ENCODE data around the gene DDRGK1. TPM values are rescaled to one million over a fixed set of nuclear protein-coding genes. Genes with fewer than 3 reads are reported as not detected.

Gene DDRGK1
- polyA plus RNA-seq, 3 donors = 44.0 to 60.2 (median 57.1) TPM

GRCh38 chr20:3172933-3173609 is 31.4 kb downstream of the DDRGK1 start, which contains the start of gene LZTS3:
TSS of gene LZTS3 (minus strand) at chr20:3173549. CDS start at chr20:3167163, 6,386 bp downstream.
- peak in 6 of 11 donors; percentile 39 to 70 (median 57) for DNase-seq (ENCODE audit: extremely low read depth in 1 of 11, low read depth in 9 of 11, low spot score in 4 of 11)

- no peak for DNase-seq (ENCODE audit: extremely low read depth in 1 of 11, low read depth in 9 of 11, low spot score in 4 of 11)
These were observed 32.2 kb downstream of the DDRGK1 start for GRCh38 chr20:3172126-3172932.

DNA sequence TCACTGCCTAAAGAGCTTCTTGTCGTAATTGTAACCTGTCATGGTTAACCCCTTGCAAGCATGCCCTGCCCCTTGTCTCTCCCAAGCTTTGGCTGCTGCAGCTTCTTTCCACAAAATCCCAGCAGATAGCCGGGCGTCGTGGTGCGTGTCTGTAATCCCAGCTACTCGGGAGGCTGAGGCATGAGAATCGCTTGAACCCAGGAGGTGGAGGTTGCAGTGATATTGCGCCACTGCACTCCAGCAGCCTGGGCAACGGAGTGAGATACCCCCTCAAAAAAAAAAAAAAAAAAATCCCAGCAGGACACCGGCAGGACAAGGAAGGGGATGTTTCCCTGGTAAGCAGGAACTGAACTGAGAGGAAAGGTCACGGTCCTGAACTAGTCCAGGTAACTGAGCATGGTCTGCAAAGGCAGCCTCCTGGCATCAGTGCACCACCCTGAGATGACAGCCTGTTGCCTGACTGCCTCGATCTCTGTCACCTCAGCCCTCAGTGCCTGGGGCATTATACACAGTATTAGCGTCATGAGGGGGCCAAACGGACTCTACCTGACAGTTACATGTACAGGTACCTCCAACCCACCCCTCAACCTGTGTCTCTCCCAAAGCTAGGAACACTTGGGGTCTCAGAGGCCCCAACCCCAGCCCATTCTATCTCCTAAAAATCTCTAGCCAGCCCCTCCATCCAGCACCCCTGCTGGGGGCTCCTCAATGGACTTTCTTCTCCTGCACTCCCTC is 32.9 kb downstream of the DDRGK1 start:
- DNase-seq (ENCODE audit: extremely low read depth in 1 of 11, low read depth in 9 of 11, low spot score in 4 of 11) = no peak

DNA sequence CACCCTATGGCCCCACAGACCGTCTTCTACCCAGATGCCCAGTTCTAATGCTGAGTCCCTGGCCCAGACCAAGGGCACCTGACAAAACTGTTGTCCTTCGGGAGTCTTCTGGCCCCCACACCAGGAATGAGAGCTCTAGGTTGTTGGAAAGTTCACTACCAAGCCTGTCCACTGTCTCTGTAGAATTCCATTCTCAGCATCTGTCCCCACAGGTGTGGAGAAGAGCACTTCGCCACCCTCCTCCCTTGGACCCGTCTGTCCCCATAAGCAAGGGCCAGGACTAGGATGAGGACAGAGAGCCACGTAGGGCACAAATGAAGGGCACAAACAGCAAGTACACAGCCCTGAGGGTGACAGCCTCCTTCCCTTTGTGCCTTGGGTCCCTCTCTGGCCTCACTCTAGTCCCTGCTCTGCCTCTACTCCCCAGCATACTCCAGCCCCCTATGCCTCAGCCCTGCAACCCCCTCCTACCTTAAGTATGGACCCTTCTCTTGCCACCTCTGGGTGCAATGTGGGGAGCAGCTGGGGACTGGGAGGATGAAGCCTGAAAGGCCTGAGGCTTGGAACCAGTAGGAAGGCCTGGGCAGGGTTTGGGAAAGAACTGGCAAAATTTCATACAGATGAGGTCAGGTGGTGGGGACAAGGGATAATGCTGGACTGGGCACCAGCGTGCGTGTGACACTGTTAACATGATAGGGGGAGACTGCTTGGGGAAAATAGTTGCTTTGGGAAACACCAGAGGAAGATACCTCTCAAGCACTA is 35.5 kb downstream of the DDRGK1 start:
- DNase-seq (ENCODE audit: extremely low read depth in 1 of 11, low read depth in 9 of 11, low spot score in 4 of 11) = no peak

DNA sequence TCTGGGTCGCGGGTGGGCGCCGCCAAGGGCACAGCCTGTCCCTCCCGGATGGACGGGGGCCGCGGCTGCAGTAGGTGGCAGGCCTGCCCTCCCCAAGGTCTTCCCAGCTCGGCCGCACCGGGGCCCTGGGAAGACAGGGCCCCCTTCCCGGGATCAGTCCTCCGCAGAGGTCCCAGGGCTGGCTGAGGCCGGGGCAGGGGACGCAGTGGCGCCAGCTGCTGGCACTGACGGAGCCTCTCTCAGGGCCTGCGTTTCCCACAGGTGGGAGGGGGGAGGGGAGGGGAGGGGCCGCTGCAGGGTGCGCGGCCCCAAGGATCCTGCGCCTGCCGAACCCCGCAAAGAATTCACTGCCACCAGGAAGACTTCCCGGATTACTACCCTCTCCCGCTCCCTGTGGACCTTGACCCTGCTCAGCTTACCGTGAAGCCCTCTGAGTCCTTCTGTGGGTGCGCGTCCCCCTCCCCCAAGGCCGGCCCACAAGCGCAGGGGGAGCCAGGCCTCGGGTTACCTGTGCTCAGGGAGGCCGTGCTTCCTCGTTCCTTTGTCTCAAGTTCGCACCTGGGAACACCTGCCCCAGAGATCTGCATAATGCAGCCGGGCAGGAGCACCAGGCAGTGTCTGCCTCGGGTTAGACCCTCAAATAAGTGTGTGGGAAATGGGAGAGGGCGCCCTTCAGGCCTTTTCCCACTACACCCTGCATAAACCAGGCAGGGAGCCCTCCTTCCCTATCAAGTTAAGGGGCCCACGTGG is 36.2 kb downstream of the DDRGK1 start:
- DNase-seq (ENCODE audit: extremely low read depth in 1 of 11, low read depth in 9 of 11, low spot score in 4 of 11) = peak in 3 of 11 donors; percentile 22 to 65 (median 51)

GRCh38 chr20:3167738-3168078 is 36.8 kb downstream of the DDRGK1 start:
- no peak for DNase-seq (ENCODE audit: extremely low read depth in 1 of 11, low read depth in 9 of 11, low spot score in 4 of 11)

DNA sequence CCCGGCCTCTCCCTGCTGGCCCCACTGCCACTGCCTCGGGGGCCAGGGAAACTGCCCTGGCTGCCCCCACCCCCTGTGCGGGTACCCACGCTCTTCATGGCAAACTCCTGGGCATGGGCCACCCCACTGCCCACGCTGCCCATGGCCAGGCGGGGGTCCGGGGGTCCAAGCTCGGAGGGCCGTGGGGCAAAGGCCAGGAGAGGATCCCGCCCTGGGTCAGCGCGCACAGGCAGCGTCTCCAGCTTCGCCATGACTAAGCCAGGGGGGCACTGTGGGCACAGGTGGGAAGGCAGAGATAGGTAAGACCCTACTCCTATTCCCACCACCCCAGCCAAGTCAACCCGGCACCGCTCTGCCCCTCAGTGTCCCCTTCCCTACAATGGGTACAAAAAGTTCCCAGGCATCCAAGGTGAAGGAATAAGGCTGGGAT is 37.6 kb downstream of the DDRGK1 start:
- DNase-seq (ENCODE audit: extremely low read depth in 1 of 11, low read depth in 9 of 11, low spot score in 4 of 11) = no peak

- DNase-seq (ENCODE audit: extremely low read depth in 1 of 11, low read depth in 9 of 11, low spot score in 4 of 11) = no peak
These were observed 38.1 kb downstream of the DDRGK1 start for GRCh38 chr20:3166338-3166912.

DNA sequence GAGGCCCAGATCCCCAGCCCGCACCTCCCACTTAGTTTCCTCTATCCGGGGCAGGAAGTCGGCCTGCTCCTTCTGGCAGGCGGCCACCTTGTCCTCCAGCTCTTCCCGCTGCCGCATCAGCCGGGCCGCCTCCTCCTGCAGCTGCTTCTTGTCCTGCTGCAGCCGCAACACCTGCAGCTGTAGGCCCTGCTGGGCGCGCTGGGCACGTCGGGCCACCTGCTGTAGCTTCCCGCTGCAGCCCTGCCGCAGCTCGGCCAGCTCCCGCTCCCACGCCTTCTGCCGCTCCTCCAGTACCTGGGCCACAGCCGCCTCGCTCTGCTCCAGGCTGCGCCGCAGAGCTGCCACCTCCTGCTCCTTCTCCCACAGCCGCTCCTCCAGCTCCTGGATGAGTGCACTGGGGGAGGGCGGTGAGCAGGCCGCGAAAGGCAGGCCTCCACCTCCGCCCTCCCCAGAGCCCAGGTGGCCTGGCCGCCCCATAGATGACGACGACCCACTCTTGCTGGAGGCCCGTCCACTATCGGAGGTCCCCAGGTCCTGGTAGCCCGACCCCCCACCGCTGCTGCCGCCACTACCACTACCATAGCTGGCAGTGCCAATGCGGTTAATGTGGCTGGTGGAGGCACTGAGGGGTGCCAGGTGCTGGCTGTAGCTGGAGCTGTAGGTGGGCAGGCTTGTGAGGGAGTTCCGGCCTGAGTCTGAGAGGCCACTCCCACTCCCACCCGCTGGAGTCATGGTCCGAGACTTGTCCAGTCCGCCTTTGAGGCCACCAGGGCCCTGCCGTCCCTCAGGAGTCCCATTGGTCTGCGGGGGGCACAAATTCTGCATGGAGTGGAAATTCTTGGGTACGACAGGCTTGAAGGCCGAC is 38.8 kb downstream of the DDRGK1 start:
- no peak for DNase-seq (ENCODE audit: extremely low read depth in 1 of 11, low read depth in 9 of 11, low spot score in 4 of 11)

- no peak for DNase-seq (ENCODE audit: extremely low read depth in 1 of 11, low read depth in 9 of 11, low spot score in 4 of 11)
These were observed 39.6 kb downstream of the DDRGK1 start for GRCh38 chr20:3164763-3165410.

GRCh38 chr20:3164043-3164762 is 40.3 kb downstream of the DDRGK1 start:
- no peak for DNase-seq (ENCODE audit: extremely low read depth in 1 of 11, low read depth in 9 of 11, low spot score in 4 of 11)

DNA sequence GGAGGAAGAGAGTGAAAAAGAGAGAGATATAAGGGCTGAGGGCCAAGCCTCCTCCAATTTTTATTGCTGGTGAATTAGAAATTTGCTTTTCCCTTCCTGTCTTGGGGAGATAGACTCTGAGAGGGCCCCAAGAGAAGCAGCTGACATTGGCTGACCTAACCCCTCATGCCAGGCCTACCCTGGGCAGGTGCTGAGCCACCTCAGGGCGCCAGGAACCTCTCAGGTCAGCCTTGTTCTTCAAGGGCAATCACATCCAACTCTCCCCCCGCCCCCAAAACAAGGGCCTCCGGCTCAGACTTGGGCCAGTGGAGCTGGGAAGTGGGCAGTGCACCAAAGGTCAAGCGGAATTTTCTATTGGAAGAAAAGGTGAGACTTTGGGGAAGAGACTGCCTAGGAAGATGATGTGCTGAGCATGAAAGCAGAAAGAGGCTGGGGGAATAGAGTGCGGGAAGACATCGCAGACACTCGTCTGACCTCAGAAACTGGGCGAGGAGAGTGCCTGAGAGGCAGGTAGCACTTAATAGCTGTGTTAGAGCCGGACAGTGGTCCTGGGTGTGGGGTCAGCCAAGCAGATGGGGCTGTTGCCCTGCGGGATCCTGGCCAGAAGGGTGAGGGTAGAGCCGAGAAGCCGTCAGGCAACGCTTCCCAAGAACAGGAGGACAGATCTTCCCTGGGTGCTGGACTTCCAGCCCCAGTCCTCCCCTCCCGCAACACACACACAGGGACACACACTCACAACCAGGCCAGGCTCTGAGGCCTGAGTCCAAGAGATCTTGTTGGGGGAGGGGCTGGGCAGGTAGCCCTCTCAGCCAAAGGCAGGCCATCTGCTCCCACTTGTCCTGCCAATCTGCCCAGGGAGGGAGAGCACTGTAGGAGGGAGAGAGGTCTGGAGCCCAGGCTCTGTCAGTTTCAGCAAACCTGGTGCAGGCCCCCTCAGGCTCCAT is 41.1 kb downstream of the DDRGK1 start:
- no peak for DNase-seq (ENCODE audit: extremely low read depth in 1 of 11, low read depth in 9 of 11, low spot score in 4 of 11)

GRCh38 chr20:3162080-3162611 is 42.3 kb downstream of the DDRGK1 start:
- DNase-seq (ENCODE audit: extremely low read depth in 1 of 11, low read depth in 9 of 11, low spot score in 4 of 11) = peak in 2 of 11 donors; percentile 45 to 51

- no peak for DNase-seq (ENCODE audit: extremely low read depth in 1 of 11, low read depth in 9 of 11, low spot score in 4 of 11)
These were observed 43.0 kb downstream of the DDRGK1 start for GRCh38 chr20:3161316-3162079.
